SK-N-MC (cell line): Measurements from ENCODE around the gene DLL1.

Source experiments
- EZH2 ChIP-seq: fragments of 200-600 bp; sonication (generic); IDR thresholded peaks from one replicate; pipeline ENCODE4 v1.6.1; 2017; ENCODE audit warnings: antibody characterized with exemption
- FOXP2 ChIP-seq: optimal IDR thresholded peaks from 2 replicates; pipeline ENCODE3; 2011; ENCODE audit warnings: mild to moderate bottlenecking, moderate library complexity; ENCODE audit not compliant: insufficient read depth; ENCODE audit errors: extremely low read length, control extremely low read depth
- POLR2AphosphoS5 ChIP-seq: IDR thresholded peaks from 2 replicates; pipeline ENCODE4 v1.6.1; 2012; ENCODE audit warnings: mild to moderate bottlenecking, low read depth, low read length, borderline replicate concordance

DNA sequence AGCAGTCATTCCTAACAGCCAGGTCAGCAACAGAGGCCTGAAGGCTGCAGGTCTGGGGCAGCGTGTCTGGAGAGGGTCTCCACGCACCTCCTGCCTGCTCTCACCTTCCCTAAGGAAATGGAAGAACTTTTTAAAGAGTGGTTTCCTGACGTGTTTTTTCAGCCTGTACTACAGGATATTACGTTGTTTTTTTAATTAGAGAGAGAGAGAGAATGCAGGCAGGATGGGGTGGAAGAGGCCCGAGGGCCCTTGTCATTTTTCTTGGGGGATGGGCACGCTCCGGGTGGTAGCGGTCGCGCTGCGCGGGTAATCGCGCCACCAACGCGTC, 2.1 kb downstream of the DLL1 start:
- TF ChIP-seq EZH2 (no peak), POLR2AphosphoS5 (no peak), FOXP2 (no peak)
